K562 (cell line): Measurements from ENCODE around the gene SLBP. TPM values are rescaled to one million over a fixed set of nuclear protein-coding genes. Genes with fewer than 3 reads are reported as not detected.
A peak's percentile ranks its signal among the peaks of the same experiment; 100 is the strongest.

ENCODE experiments used
- HDAC2 ChIP-seq: fragments of 450-650 bp; IDR thresholded peaks from 2 replicates; pipeline ENCODE4 v1.6.1; 2016; ENCODE audit warnings: mild to moderate bottlenecking
- HNRNPK ChIP-seq: fragments of 200-400 bp; formaldehyde crosslinking; IDR thresholded peaks from one replicate; pipeline ENCODE4 v1.6.1; 2018; ENCODE audit warnings: mild to moderate bottlenecking, low read depth, low read length; ENCODE audit not compliant: poor library complexity, severe bottlenecking
- MAFK ChIP-seq: IDR thresholded peaks from 2 replicates; pipeline ENCODE4 v1.6.1; 2011; ENCODE audit warnings: low read length, improper control_type of control experiment
- NCOA2 ChIP-seq, 2 experiments: fragments of 450-650 bp; IDR thresholded peaks; 2 replicates each; pipeline ENCODE4 v1.6.1; 2018; ENCODE audit warnings: mild to moderate bottlenecking in 2 of 2, moderate library complexity in 1 of 2; ENCODE audit not compliant: partially characterized antibody in 2 of 2
- NFATC3 ChIP-seq: fragments of 450-650 bp; IDR thresholded peaks from 2 replicates; pipeline ENCODE4 v1.6.1; 2017; ENCODE audit warnings: mild to moderate bottlenecking
- RUNX1 ChIP-seq: sonication (generic); IDR thresholded peaks from 2 replicates; pipeline ENCODE4 v1.6.1; 2016; ENCODE audit warnings: antibody characterized with exemption, low read depth
- SAP30 ChIP-seq: fragments of 200-600 bp; sonication (generic); IDR thresholded peaks from 2 replicates; pipeline ENCODE4 v1.6.1; 2012; ENCODE audit warnings: borderline replicate concordance, low read depth, mild to moderate bottlenecking, moderate library complexity, low read length, control low read depth, inconsistent platforms; ENCODE audit not compliant: insufficient read depth, poor library complexity, severe bottlenecking
- SREBF2 ChIP-seq: sonication (generic); formaldehyde crosslinking; IDR thresholded peaks from 2 replicates; pipeline ENCODE4 v1.4.0; 2020; ENCODE audit warnings: mild to moderate bottlenecking, missing genetic modification reagents
- TFAM ChIP-seq: fragments of 250-450 bp; sonication (Bioruptor Pico); conservative IDR thresholded peaks from 2 replicates; pipeline ENCODE4 v1.5.0; 2021; ENCODE audit warnings: mild to moderate bottlenecking, moderate library complexity
- THRAP3 ChIP-seq: fragments of 450-650 bp; IDR thresholded peaks from 2 replicates; pipeline ENCODE4 v1.6.1; 2016; ENCODE audit warnings: mild to moderate bottlenecking, inconsistent platforms, borderline replicate concordance
- XRCC5 ChIP-seq: fragments of 200-400 bp; formaldehyde crosslinking; IDR thresholded peaks from 2 replicates; pipeline ENCODE4 v1.6.1; 2017; ENCODE audit warnings: low read depth, mild to moderate bottlenecking, low read length
- ZFX ChIP-seq: sonication (generic); formaldehyde crosslinking; IDR thresholded peaks from 2 replicates; pipeline ENCODE4 v1.8.0; 2022; ENCODE audit warnings: mild to moderate bottlenecking, missing genetic modification reagents, moderate library complexity
- ZNF384 ChIP-seq: IDR thresholded peaks from 2 replicates; pipeline ENCODE4 v1.6.1; 2012; ENCODE audit warnings: low read depth, low read length, improper control_type of control experiment
- ZNF583 ChIP-seq: fragments of 250-450 bp; sonication (Bioruptor Pico); IDR thresholded peaks from 2 replicates; pipeline ENCODE4 v1.4.0; 2020
- polyA plus RNA-seq, 8 experiments: library from polyadenylated mRNA; depleted of rRNA in 4 of 8; stranded (reverse) in 5 of 8; unstranded in 3 of 8; fragments of >200 nt; fragmentation: Nextera tagmentation in 2 of 8; fragmentation: Illumina TruSeq in 1 of 8; extraction: Ambion mirVana in 2 of 8; extraction: Trizol in 1 of 8; gene quantifications; 2 replicates each; pipeline versions ENCODE4 v1.2.1 to v1.2.3, GENCODE V29; 2011 to 2014; ENCODE audit warnings: inconsistent platforms in 1 of 8, missing spikeins in 1 of 8
- total RNA-seq, 7 experiments: library from RNA; depleted of rRNA in 6 of 7; stranded (reverse); fragments of >200 nt in 6 of 7; fragmentation: Illumina TruSeq in 2 of 7; extraction: Trizol in 2 of 7; gene quantifications; 2 replicates each; pipeline versions ENCODE4 v1.2.1 to v1.2.3, GENCODE V29; 2011 to 2021; ENCODE audit warnings: low replicate concordance in 1 of 7
- TF ChIP-seq, protein P1 (sequence below): sonication (generic); formaldehyde crosslinking; IDR thresholded peaks from 2 replicates; pipeline ENCODE4 v1.8.1; 2022; ENCODE audit warnings: missing genetic modification reagents
- TF ChIP-seq, protein P2 (sequence below): fragments of 450-650 bp; formaldehyde crosslinking; IDR thresholded peaks from 2 replicates; pipeline ENCODE4 v1.4.0; 2022; ENCODE audit warnings: mild to moderate bottlenecking, moderate library complexity
- TF ChIP-seq, protein P3 (sequence below): sonication (generic); formaldehyde crosslinking; IDR thresholded peaks from 2 replicates; pipeline ENCODE4 v1.8.1; 2023; ENCODE audit warnings: missing genetic modification reagents, mild to moderate bottlenecking, borderline replicate concordance
- TF ChIP-seq, protein P4 (sequence below): fragments of 250-450 bp; sonication (Bioruptor Pico); IDR thresholded peaks from 2 replicates; pipeline ENCODE4 v1.9.0; 2021; ENCODE audit warnings: mild to moderate bottlenecking, inconsistent platforms

The SLBP gene
- total and polyA plus RNA-seq, 9 of the 15 experiments (the other 6 are each of a cell fraction or from before 2014, with no cell fraction given) = 49.4 to 221 (median 162) TPM

DNA sequence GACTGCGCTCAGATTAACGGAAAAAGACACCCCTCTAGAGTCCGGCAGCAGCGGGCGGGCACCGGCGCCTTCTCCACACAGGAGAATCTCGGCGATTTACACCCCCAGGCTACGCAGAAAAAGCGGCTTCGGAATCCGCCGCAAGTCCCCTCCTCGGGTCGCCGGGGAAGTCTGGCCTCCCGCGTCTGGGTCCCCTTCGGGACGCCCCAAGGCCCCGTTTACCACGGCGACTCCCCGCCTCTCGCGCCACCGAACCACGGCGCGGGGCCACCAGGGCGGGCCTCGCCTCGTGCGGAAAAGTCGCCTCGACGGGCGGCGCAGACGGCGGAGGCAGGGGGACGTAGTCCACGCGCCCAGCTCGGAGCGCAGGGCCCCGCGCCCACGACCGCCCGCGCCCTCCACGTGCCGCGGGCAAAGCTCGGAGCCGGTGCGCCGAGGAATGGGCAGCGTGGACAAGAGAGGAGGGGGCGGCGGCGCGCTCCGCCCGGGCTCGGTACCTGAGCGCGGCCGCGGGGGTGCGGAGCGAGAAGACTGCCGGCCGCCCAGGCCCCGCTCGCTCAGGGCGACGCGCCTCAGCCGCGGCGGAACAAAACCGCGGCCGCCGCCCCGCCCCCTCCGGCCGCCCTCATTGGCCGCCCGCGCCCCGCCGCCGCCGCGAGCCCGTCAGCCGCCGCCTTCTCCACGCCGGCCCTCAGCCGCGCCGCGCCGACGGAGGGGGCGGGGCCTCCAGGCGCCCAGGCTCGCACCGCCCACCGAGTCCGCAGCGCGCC, 28.2 kb downstream of the SLBP start, which contains the start of gene FAM53A (continued):
- TF ChIP-seq NCOA2 (IDR thresholded peaks at IDR 0.05; ENCODE audit: partially characterized antibody in 2 of 2) (no peak), TFAM (CRISPR knock-in tag) (no peak), MAFK (no peak), ZNF583 (CRISPR knock-in tag) (0 out of 2 replicates have a peak, but pooled peaks have one; percentile 18), RUNX1 (no peak), XRCC5 (no peak), ZFX (peak; percentile 89), THRAP3 (no peak), ZNF384 (no peak), HNRNPK (no peak), SREBF2 (CRISPR knock-in tag) (no peak), NFATC3 (no peak), SAP30 (no peak), HDAC2 (no peak)
- TF ChIP-seq, protein P1, sequence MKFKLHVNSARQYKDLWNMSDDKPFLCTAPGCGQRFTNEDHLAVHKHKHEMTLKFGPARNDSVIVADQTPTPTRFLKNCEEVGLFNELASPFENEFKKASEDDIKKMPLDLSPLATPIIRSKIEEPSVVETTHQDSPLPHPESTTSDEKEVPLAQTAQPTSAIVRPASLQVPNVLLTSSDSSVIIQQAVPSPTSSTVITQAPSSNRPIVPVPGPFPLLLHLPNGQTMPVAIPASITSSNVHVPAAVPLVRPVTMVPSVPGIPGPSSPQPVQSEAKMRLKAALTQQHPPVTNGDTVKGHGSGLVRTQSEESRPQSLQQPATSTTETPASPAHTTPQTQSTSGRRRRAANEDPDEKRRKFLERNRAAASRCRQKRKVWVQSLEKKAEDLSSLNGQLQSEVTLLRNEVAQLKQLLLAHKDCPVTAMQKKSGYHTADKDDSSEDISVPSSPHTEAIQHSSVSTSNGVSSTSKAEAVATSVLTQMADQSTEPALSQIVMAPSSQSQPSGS (CRISPR knock-in tag) = 0 out of 2 replicates have a peak, but pooled peaks have one; percentile 60
- TF ChIP-seq, protein P2, sequence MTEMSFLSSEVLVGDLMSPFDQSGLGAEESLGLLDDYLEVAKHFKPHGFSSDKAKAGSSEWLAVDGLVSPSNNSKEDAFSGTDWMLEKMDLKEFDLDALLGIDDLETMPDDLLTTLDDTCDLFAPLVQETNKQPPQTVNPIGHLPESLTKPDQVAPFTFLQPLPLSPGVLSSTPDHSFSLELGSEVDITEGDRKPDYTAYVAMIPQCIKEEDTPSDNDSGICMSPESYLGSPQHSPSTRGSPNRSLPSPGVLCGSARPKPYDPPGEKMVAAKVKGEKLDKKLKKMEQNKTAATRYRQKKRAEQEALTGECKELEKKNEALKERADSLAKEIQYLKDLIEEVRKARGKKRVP = no peak
- TF ChIP-seq, protein P3, sequence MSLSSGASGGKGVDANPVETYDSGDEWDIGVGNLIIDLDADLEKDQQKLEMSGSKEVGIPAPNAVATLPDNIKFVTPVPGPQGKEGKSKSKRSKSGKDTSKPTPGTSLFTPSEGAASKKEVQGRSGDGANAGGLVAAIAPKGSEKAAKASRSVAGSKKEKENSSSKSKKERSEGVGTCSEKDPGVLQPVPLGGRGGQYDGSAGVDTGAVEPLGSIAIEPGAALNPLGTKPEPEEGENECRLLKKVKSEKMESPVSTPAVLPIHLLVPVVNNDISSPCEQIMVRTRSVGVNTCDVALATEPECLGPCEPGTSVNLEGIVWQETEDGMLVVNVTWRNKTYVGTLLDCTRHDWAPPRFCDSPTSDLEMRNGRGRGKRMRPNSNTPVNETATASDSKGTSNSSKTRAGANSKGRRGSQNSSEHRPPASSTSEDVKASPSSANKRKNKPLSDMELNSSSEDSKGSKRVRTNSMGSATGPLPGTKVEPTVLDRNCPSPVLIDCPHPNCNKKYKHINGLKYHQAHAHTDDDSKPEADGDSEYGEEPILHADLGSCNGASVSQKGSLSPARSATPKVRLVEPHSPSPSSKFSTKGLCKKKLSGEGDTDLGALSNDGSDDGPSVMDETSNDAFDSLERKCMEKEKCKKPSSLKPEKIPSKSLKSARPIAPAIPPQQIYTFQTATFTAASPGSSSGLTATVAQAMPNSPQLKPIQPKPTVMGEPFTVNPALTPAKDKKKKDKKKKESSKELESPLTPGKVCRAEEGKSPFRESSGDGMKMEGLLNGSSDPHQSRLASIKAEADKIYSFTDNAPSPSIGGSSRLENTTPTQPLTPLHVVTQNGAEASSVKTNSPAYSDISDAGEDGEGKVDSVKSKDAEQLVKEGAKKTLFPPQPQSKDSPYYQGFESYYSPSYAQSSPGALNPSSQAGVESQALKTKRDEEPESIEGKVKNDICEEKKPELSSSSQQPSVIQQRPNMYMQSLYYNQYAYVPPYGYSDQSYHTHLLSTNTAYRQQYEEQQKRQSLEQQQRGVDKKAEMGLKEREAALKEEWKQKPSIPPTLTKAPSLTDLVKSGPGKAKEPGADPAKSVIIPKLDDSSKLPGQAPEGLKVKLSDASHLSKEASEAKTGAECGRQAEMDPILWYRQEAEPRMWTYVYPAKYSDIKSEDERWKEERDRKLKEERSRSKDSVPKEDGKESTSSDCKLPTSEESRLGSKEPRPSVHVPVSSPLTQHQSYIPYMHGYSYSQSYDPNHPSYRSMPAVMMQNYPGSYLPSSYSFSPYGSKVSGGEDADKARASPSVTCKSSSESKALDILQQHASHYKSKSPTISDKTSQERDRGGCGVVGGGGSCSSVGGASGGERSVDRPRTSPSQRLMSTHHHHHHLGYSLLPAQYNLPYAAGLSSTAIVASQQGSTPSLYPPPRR = no peak
- TF ChIP-seq, protein P4, sequence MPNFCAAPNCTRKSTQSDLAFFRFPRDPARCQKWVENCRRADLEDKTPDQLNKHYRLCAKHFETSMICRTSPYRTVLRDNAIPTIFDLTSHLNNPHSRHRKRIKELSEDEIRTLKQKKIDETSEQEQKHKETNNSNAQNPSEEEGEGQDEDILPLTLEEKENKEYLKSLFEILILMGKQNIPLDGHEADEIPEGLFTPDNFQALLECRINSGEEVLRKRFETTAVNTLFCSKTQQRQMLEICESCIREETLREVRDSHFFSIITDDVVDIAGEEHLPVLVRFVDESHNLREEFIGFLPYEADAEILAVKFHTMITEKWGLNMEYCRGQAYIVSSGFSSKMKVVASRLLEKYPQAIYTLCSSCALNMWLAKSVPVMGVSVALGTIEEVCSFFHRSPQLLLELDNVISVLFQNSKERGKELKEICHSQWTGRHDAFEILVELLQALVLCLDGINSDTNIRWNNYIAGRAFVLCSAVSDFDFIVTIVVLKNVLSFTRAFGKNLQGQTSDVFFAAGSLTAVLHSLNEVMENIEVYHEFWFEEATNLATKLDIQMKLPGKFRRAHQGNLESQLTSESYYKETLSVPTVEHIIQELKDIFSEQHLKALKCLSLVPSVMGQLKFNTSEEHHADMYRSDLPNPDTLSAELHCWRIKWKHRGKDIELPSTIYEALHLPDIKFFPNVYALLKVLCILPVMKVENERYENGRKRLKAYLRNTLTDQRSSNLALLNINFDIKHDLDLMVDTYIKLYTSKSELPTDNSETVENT = no peak; the same call in 1 of the 2 replicates
